ENCODE results near the gene AURKA. TPM values are rescaled to one million over a fixed set of nuclear protein-coding genes. Genes with fewer than 3 reads are reported as not detected.

Gene AURKA
- total and polyA plus RNA-seq, 4 donors = 0.88 to 41.6 (median 2.7) TPM

DNA sequence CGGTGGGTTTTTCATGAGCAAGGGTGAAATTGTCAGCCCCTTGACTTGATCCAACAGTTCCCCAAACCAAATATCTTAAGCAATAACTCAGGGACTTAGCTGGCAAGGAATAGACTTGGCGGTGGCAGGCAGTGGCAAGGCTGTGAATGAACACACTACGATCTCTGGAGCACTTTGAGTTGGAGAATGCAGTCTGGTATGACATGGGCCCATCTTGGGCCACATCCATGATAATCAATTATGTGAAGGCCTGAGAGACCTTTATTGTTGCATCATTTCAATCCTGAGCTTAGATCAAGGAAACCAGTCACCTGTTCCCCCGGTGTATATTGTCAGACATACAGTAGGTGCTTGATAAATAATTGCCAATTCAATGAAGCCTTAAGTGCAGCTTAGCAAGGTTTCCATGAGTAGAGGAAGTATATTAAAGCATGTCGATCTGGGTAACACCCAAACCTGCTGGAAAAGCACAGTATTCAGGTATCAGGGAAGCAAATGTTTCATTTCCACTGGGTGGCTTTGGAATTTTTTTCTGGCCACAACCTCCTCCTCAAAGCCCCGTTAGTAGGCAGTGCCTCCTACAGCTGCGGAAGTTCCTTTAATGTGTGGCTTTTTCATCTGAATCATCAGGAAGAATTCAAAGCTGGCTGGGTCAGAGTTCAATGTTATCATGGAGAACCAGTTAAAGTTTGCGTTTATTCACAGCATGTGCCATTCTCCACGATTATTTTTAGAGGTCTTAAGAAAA lies 30.2 kb upstream of the AURKA start:
- Histone ChIP-seq H3K36me3 (ENCODE audit: control insufficient read depth in 4 of 4, insufficient read depth in 3 of 4, low read depth in 1 of 4, low read length in 3 of 4) (no peaks in the 10 kb centered on the region), H3K27me3 (ENCODE audit: control insufficient read depth in 4 of 4, insufficient read depth in 4 of 4, low read length in 3 of 4) (no peaks in the 10 kb centered on the region), H3K4me1 (ENCODE audit: control insufficient read depth in 4 of 4, insufficient read depth in 4 of 4, low read length in 3 of 4) (peaks cover 0 to 3% (median 1%) of the 10 kb centered on the region in 4 donors), H3K4me3 (ENCODE audit: low read depth in 1 of 3, low read length in 3 of 3) (no peak overlapping the region), H3K9me3 (ENCODE audit: control insufficient read depth in 4 of 4, low read length in 3 of 4) (no peaks in the 10 kb centered on the region), H3K27ac (ENCODE audit: low read depth in 1 of 2, low read length in 2 of 2) (no peak overlapping the region), H3K9ac (ENCODE audit: low read depth in 1 of 2, low read length in 2 of 2) (no peak overlapping the region)
- TF ChIP-seq YY1 (IDR thresholded peaks at IDR 0.05) (no peak), JUND (IDR thresholded peaks at IDR 0.05) (no peak), HNF4A (conservative IDR thresholded peaks at IDR 0.05) (no peak), RAD21 (IDR thresholded peaks at IDR 0.05) (no peak), FOXA2 (IDR thresholded peaks at IDR 0.05) (no peak), GABPA (IDR thresholded peaks at IDR 0.05 in 1 of 2, conservative IDR thresholded peaks at IDR 0.05 in 1 of 2) (no peak), SP1 (IDR thresholded peaks at IDR 0.05) (no peak), HNF4G (IDR thresholded peaks at IDR 0.05) (no peak), TAF1 (conservative IDR thresholded peaks at IDR 0.05) (no peak), NR2F2 (IDR thresholded peaks at IDR 0.05) (no peak)
- TF ChIP-seq, protein P1, sequence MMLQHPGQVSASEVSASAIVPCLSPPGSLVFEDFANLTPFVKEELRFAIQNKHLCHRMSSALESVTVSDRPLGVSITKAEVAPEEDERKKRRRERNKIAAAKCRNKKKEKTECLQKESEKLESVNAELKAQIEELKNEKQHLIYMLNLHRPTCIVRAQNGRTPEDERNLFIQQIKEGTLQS (IDR thresholded peaks at IDR 0.05) = no peak
- TF ChIP-seq, protein P2, sequence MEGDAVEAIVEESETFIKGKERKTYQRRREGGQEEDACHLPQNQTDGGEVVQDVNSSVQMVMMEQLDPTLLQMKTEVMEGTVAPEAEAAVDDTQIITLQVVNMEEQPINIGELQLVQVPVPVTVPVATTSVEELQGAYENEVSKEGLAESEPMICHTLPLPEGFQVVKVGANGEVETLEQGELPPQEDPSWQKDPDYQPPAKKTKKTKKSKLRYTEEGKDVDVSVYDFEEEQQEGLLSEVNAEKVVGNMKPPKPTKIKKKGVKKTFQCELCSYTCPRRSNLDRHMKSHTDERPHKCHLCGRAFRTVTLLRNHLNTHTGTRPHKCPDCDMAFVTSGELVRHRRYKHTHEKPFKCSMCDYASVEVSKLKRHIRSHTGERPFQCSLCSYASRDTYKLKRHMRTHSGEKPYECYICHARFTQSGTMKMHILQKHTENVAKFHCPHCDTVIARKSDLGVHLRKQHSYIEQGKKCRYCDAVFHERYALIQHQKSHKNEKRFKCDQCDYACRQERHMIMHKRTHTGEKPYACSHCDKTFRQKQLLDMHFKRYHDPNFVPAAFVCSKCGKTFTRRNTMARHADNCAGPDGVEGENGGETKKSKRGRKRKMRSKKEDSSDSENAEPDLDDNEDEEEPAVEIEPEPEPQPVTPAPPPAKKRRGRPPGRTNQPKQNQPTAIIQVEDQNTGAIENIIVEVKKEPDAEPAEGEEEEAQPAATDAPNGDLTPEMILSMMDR (IDR thresholded peaks at IDR 0.05; ENCODE audit: low read depth, low read length, missing input control) = no peak
- TF ChIP-seq, protein P3, sequence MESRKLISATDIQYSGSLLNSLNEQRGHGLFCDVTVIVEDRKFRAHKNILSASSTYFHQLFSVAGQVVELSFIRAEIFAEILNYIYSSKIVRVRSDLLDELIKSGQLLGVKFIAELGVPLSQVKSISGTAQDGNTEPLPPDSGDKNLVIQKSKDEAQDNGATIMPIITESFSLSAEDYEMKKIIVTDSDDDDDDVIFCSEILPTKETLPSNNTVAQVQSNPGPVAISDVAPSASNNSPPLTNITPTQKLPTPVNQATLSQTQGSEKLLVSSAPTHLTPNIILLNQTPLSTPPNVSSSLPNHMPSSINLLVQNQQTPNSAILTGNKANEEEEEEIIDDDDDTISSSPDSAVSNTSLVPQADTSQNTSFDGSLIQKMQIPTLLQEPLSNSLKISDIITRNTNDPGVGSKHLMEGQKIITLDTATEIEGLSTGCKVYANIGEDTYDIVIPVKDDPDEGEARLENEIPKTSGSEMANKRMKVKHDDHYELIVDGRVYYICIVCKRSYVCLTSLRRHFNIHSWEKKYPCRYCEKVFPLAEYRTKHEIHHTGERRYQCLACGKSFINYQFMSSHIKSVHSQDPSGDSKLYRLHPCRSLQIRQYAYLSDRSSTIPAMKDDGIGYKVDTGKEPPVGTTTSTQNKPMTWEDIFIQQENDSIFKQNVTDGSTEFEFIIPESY (IDR thresholded peaks at IDR 0.05) = no peak
- TF ChIP-seq, protein P4, sequence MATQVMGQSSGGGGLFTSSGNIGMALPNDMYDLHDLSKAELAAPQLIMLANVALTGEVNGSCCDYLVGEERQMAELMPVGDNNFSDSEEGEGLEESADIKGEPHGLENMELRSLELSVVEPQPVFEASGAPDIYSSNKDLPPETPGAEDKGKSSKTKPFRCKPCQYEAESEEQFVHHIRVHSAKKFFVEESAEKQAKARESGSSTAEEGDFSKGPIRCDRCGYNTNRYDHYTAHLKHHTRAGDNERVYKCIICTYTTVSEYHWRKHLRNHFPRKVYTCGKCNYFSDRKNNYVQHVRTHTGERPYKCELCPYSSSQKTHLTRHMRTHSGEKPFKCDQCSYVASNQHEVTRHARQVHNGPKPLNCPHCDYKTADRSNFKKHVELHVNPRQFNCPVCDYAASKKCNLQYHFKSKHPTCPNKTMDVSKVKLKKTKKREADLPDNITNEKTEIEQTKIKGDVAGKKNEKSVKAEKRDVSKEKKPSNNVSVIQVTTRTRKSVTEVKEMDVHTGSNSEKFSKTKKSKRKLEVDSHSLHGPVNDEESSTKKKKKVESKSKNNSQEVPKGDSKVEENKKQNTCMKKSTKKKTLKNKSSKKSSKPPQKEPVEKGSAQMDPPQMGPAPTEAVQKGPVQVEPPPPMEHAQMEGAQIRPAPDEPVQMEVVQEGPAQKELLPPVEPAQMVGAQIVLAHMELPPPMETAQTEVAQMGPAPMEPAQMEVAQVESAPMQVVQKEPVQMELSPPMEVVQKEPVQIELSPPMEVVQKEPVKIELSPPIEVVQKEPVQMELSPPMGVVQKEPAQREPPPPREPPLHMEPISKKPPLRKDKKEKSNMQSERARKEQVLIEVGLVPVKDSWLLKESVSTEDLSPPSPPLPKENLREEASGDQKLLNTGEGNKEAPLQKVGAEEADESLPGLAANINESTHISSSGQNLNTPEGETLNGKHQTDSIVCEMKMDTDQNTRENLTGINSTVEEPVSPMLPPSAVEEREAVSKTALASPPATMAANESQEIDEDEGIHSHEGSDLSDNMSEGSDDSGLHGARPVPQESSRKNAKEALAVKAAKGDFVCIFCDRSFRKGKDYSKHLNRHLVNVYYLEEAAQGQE (IDR thresholded peaks at IDR 0.05) = no peak
- TF ChIP-seq, protein P5, sequence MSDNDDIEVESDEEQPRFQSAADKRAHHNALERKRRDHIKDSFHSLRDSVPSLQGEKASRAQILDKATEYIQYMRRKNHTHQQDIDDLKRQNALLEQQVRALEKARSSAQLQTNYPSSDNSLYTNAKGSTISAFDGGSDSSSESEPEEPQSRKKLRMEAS (IDR thresholded peaks at IDR 0.05) = no peak
- DNase-seq (ENCODE audit: low spot score) = no peak
- 72% methylated on average over 9 of the region's 9 CpGs for WGBS

Measured in liver (tissue), 9 donors.